Thyroid gland (tissue), 4 donors: Measurements from ENCODE around the gene FBXL17.

Experiments used
- POLR2A ChIP-seq, 2 donors: fragments of 450-650 bp; IDR thresholded peaks; one replicate each; pipeline ENCODE4 v1.6.1; 2017; ENCODE audit warnings: antibody characterized with exemption in 2 of 2, mild to moderate bottlenecking in 2 of 2, moderate library complexity in 1 of 2
- TF ChIP-seq, protein P1 (sequence below), 6 experiments: fragments of 200-600 bp in 3 of 6; fragments of 450-650 bp in 3 of 6; sonication (generic) in 3 of 6; IDR thresholded peaks; one replicate each; pipeline ENCODE4 v1.5.1; 2016 to 2019; ENCODE audit warnings: antibody characterized with exemption in 6 of 6, mild to moderate bottlenecking in 2 of 6, inconsistent platforms in 1 of 6, moderate library complexity in 1 of 6

DNA sequence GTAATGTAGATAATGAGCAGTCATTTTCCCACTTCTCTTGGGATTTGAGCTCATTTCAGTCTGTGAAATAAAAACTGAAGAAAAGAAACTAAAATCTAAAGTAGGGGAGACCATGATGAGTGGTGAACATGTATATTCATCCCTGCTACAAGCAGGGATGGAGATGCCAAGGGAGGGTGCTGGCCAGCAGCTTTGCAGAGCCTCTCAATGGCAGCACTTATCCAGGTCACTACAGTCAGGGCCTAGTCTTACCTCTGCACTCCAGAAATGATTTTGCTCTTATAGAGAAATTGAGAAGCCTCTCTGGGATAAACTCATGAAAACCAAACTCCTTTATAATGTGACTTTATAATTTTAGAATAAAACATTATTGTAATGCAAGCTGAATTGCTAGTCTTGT lies 317.6 kb downstream of the FBXL17 start:
- TF ChIP-seq, protein P1, sequence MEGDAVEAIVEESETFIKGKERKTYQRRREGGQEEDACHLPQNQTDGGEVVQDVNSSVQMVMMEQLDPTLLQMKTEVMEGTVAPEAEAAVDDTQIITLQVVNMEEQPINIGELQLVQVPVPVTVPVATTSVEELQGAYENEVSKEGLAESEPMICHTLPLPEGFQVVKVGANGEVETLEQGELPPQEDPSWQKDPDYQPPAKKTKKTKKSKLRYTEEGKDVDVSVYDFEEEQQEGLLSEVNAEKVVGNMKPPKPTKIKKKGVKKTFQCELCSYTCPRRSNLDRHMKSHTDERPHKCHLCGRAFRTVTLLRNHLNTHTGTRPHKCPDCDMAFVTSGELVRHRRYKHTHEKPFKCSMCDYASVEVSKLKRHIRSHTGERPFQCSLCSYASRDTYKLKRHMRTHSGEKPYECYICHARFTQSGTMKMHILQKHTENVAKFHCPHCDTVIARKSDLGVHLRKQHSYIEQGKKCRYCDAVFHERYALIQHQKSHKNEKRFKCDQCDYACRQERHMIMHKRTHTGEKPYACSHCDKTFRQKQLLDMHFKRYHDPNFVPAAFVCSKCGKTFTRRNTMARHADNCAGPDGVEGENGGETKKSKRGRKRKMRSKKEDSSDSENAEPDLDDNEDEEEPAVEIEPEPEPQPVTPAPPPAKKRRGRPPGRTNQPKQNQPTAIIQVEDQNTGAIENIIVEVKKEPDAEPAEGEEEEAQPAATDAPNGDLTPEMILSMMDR (IDR thresholded peaks at IDR 0.05): no peak
- TF ChIP-seq POLR2A (IDR thresholded peaks at IDR 0.05): no peak
